Measurements from ENCODE around the gene TNFRSF6B.

The TNFRSF6B gene

GRCh38 chr20:63735859-63736718 is 39.6 kb downstream of the TNFRSF6B start, which contains the start of gene LIME1:
Gene LIME1 (plus strand): TSS chr20:63736664. CDS start chr20:63737550, 886 bp downstream.
- DNase-seq (ENCODE audit: low read depth in 1 of 2, low spot score in 1 of 2): peak; percentile 55 to 60

- DNase-seq (ENCODE audit: low read depth in 1 of 2, low spot score in 1 of 2): peak in 1 of 2 donors; percentile 44
These were observed 40.6 kb downstream of the TNFRSF6B start for GRCh38 chr20:63736893-63737694.

GRCh38 chr20:63737695-63737944 is 41.2 kb downstream of the TNFRSF6B start:
- DNase-seq (ENCODE audit: low read depth in 1 of 2, low spot score in 1 of 2): no peak

- no peak for DNase-seq (ENCODE audit: low read depth in 1 of 2, low spot score in 1 of 2)
These were observed 41.7 kb downstream of the TNFRSF6B start for GRCh38 chr20:63737945-63738686.

GRCh38 chr20:63738687-63739129 is 42.3 kb downstream of the TNFRSF6B start:
- no peak for DNase-seq (ENCODE audit: low read depth in 1 of 2, low spot score in 1 of 2)

- peak in 1 of 2 donors; percentile 53 for DNase-seq (ENCODE audit: low read depth in 1 of 2, low spot score in 1 of 2)
These were observed 42.9 kb downstream of the TNFRSF6B start, which contains the start of gene SLC2A4RG for GRCh38 chr20:63739130-63740069. Gene SLC2A4RG (plus strand): TSS chr20:63739776. CDS start chr20:63739913, 137 bp downstream.

GRCh38 chr20:63740070-63740626 is 43.7 kb downstream of the TNFRSF6B start:
- peak in 1 of 2 donors; percentile 52 for DNase-seq (ENCODE audit: low read depth in 1 of 2, low spot score in 1 of 2)

- no peak for DNase-seq (ENCODE audit: low read depth in 1 of 2, low spot score in 1 of 2)
These were observed 44.3 kb downstream of the TNFRSF6B start for GRCh38 chr20:63740627-63741353.

GRCh38 chr20:63741354-63741675 is 44.9 kb downstream of the TNFRSF6B start:
- no peak for DNase-seq (ENCODE audit: low read depth in 1 of 2, low spot score in 1 of 2)

- no peak for DNase-seq (ENCODE audit: low read depth in 1 of 2, low spot score in 1 of 2)
These were observed 45.4 kb downstream of the TNFRSF6B start for GRCh38 chr20:63741676-63742380.

- DNase-seq (ENCODE audit: low read depth in 1 of 2, low spot score in 1 of 2): no peak
These were observed 46.1 kb downstream of the TNFRSF6B start for GRCh38 chr20:63742381-63743024.

GRCh38 chr20:63743210-63743970 is 46.9 kb downstream of the TNFRSF6B start:
- no peak for DNase-seq (ENCODE audit: low read depth in 1 of 2, low spot score in 1 of 2)

- DNase-seq (ENCODE audit: low read depth in 1 of 2, low spot score in 1 of 2): no peak
These were observed 47.7 kb downstream of the TNFRSF6B start for GRCh38 chr20:63744158-63744557.

- no peak for DNase-seq (ENCODE audit: low read depth in 1 of 2, low spot score in 1 of 2)
These were observed 48.3 kb downstream of the TNFRSF6B start for GRCh38 chr20:63744574-63745423.

- no peak for DNase-seq (ENCODE audit: low read depth in 1 of 2, low spot score in 1 of 2)
These were observed 49.0 kb downstream of the TNFRSF6B start for GRCh38 chr20:63745424-63745805.

GRCh38 chr20:63745961-63746731 is 49.7 kb downstream of the TNFRSF6B start:
- DNase-seq (ENCODE audit: low read depth in 1 of 2, low spot score in 1 of 2): no peak

Data from activated T-helper 1 cell treated with anti-CD3 and anti-CD28 coated beads, Interleukin-2, amount 50 U/mL, for 16 hours (primary cell).